SK-N-SH treated with all-trans-retinoic acid at 6 μM for 48 hours (cell line): ENCODE results near the gene MYO19.

Experiments used
- ARNTL ChIP-seq: fragments of 450-650 bp; formaldehyde crosslinking; IDR thresholded peaks from 2 replicates; pipeline ENCODE4 v1.5.0; 2020; ENCODE audit warnings: low read depth, mild to moderate bottlenecking, moderate library complexity, borderline replicate concordance
- BACH2 ChIP-seq: fragments of 250-450 bp; sonication (Bioruptor Pico); IDR thresholded peaks from 2 replicates; pipeline ENCODE4 v1.9.0; 2021; ENCODE audit warnings: mild to moderate bottlenecking, borderline replicate concordance
- RARB ChIP-seq: fragments of 250-450 bp; sonication (Bioruptor Pico); IDR thresholded peaks from 2 replicates; pipeline ENCODE4 v1.8.0; 2021; ENCODE audit warnings: mild to moderate bottlenecking, moderate library complexity
- ZC3H10 ChIP-seq: fragments of 250-450 bp; sonication (Bioruptor Pico); IDR thresholded peaks from 2 replicates; pipeline ENCODE4 v1.5.1; 2021; ENCODE audit warnings: mild to moderate bottlenecking, moderate library complexity
- TF ChIP-seq, protein P1 (sequence below): fragments of 250-450 bp; sonication (Bioruptor Pico); IDR thresholded peaks from 2 replicates; pipeline ENCODE4 v1.8.0; 2021; ENCODE audit warnings: low read depth, mild to moderate bottlenecking, moderate library complexity, borderline replicate concordance

DNA sequence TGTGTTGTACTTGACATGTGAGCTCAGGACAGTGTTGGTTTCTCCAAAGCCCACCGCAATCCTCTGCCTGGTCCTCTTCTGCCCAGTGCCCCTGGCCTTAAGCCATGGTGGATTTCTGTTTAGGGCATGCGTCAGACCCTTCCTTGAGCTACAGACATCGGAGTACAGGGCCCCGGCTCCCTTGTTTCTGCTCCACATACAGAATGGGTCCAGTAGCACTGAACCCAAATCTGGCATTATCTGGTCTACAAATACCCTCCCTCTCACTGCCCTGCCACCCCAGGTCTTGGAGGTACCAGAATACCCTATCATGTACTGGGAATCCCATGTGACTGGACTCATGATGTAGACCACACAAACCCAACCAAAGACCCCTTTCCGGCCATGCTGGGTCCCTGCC, 75.6 kb downstream of the MYO19 start:
- no peak for TF ChIP-seq ARNTL (CRISPR knock-in tag)
- no peak for TF ChIP-seq BACH2 (CRISPR knock-in tag)
- TF ChIP-seq ZC3H10 (CRISPR knock-in tag): no peak
- TF ChIP-seq, protein P1, sequence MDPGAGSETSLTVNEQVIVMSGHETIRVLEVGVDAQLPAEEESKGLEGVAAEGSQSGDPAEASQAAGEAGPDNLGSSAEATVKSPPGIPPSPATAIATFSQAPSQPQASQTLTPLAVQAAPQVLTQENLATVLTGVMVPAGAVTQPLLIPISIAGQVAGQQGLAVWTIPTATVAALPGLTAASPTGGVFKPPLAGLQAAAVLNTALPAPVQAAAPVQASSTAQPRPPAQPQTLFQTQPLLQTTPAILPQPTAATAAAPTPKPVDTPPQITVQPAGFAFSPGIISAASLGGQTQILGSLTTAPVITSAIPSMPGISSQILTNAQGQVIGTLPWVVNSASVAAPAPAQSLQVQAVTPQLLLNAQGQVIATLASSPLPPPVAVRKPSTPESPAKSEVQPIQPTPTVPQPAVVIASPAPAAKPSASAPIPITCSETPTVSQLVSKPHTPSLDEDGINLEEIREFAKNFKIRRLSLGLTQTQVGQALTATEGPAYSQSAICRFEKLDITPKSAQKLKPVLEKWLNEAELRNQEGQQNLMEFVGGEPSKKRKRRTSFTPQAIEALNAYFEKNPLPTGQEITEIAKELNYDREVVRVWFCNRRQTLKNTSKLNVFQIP: no peak
- no peak for TF ChIP-seq RARB (CRISPR knock-in tag)
